ENCODE results near the gene SLC15A2. TPM values are rescaled to one million over a fixed set of nuclear protein-coding genes. Genes with fewer than 3 reads are reported as not detected.

Gene SLC15A2
- total and polyA plus RNA-seq, 9 of the 15 experiments (the other 6 are each of a cell fraction or from before 2014, with no cell fraction given) = 0.05 to 0.53 (median 0.25) TPM; not detected in 1

- TF ChIP-seq ZNF592 (IDR thresholded peaks at IDR 0.05) = no peak
- TF ChIP-seq ZNF311 (CRISPR knock-in tag; IDR thresholded peaks at IDR 0.05) = no peak
- no peak for TF ChIP-seq FOS (IDR thresholded peaks at IDR 0.05; ENCODE audit: extremely low read depth, insufficient read length)
- no peak for TF ChIP-seq SP1 (CRISPR knock-in tag; IDR thresholded peaks at IDR 0.05)
Measured at GRCh38 chr3:121970047-121970446, 75.8 kb downstream of the SLC15A2 start (continued).

GRCh38 chr3:121974601-121975111 is 80.5 kb downstream of the SLC15A2 start:
- FAIRE-seq = no peak
- BruUV-seq (replicated peaks) = no TSS peak

More at GRCh38 chr3:121974601-121975111, 80.5 kb downstream of the SLC15A2 start:
- H3K9me3 ChIP-seq (replicated peaks; ENCODE audit: control insufficient read depth, insufficient read depth, low read depth, low read length) = no peaks in the 10 kb centered on the region
- in situ Hi-C loops (cut with MboI) = no loop called here
- ATAC-seq (no peak), DNase-seq (ENCODE audit: extremely low read depth in 1 of 4, low spot score in 3 of 4) (no peak)
- POLR2A ChIA-PET = no interaction called here
- H3K4me1 ChIP-seq (replicated peaks in 1 of 2; ENCODE audit: control insufficient read depth in 2 of 2, insufficient read depth in 2 of 2, low read length in 2 of 2) = no peaks in the 10 kb centered on the region
- no peaks in the 10 kb centered on the region for H3K79me2 ChIP-seq (ENCODE audit: control insufficient read depth, insufficient read depth, low read length)
- H3K4me3 ChIP-seq = no peak overlapping the region
- H3K9ac ChIP-seq (ENCODE audit: insufficient read depth in 1 of 2, low read depth in 2 of 2, low read length in 2 of 2) = no peak overlapping the region
- no peaks in the 10 kb centered on the region for H4K20me1 ChIP-seq (replicated peaks; ENCODE audit: control insufficient read depth, insufficient read depth, low read length)
- TF ChIP-seq ZNF668 (CRISPR knock-in tag; IDR thresholded peaks at IDR 0.05) (no peak), NFE2 (IDR thresholded peaks at IDR 0.05; ENCODE audit: low read depth) (0 out of 2 replicates have a peak, but pooled peaks have one; percentile 21)
- no peaks in the 10 kb centered on the region for H3K9me1 ChIP-seq (ENCODE audit: control insufficient read depth, insufficient read depth, low read length)
- H3K27me3 ChIP-seq (ENCODE audit: control insufficient read depth in 2 of 2, insufficient read depth in 2 of 2, low read length in 2 of 2) = no peaks in the 10 kb centered on the region
- intact Hi-C loops (cut with micrococcal nuclease) = no loop called here
- H3K36me3 ChIP-seq (ENCODE audit: control insufficient read depth, insufficient read depth, low read length) = no peaks in the 10 kb centered on the region
- no peak overlapping the region for H3K27ac ChIP-seq (ENCODE audit: extremely low read depth, low read depth, low read length)
- CTCF ChIA-PET (ENCODE audit: low intra/inter-chr PET ratio) = no interaction called here
- WGBS (ENCODE audit: insufficient coverage, low coverage, missing lambda C conversion rate) = 7% methylated on average over 2 of the region's 2 CpGs
- no peak overlapping the region for H3K4me2 ChIP-seq (ENCODE audit: insufficient read depth, low read length)
- no peak overlapping the region for H2AFZ ChIP-seq (ENCODE audit: low read depth, low read length)

Measured in K562 (cell line).